HG02981 (cell line): ENCODE results near the gene TSFM.

Experiments
- ATAC-seq: cut with Tn5 transposase; IDR thresholded peaks from one replicate; pipeline ENCODE4 v1.9.1; 2021; ENCODE audit warnings: mild to moderate bottlenecking, moderate library complexity; ENCODE audit not compliant: unreplicated experiment

Gene TSFM

GRCh38 chr12:57833672-57834071, 51.1 kb downstream of the TSFM start:
- ATAC-seq: no peak

GRCh38 chr12:57834086-57834876, 51.7 kb downstream of the TSFM start:
- ATAC-seq: no peak

- no peak for ATAC-seq
Measured at GRCh38 chr12:57835366-57836288, 53.0 kb downstream of the TSFM start.

- peak; percentile 50 for ATAC-seq
Measured at GRCh38 chr12:57836442-57837375, 54.1 kb downstream of the TSFM start.

- no peak for ATAC-seq
Measured at GRCh38 chr12:57837864-57838562, 55.4 kb downstream of the TSFM start.

GRCh38 chr12:57838594-57839302, 56.2 kb downstream of the TSFM start:
- no peak for ATAC-seq

GRCh38 chr12:57839996-57840395, 57.4 kb downstream of the TSFM start:
- no peak for ATAC-seq

GRCh38 chr12:57840726-57841125, 58.1 kb downstream of the TSFM start:
- ATAC-seq: no peak

- no peak for ATAC-seq
Measured at GRCh38 chr12:57841445-57841844, 58.9 kb downstream of the TSFM start.

GRCh38 chr12:57842342-57843294, 60.0 kb downstream of the TSFM start:
- no peak for ATAC-seq

- no peak for ATAC-seq
Measured at GRCh38 chr12:57844709-57845477, 62.3 kb downstream of the TSFM start.

- peak; percentile 33 for ATAC-seq
Measured at GRCh38 chr12:57845478-57846284, 63.1 kb downstream of the TSFM start.

GRCh38 chr12:57846285-57846576, 63.6 kb downstream of the TSFM start:
- ATAC-seq: peak; percentile 20

GRCh38 chr12:57846577-57847319, 64.2 kb downstream of the TSFM start, which contains the start of gene CTDSP2:
Gene CTDSP2, minus strand, starts transcription at chr12:57846729. Its CDS starts 294 bp downstream, at chr12:57846435.
- peak; percentile 29 for ATAC-seq
